ENCODE measurements around the gene TCF23.
"Not testable (repeated sequence)": the region's sequence is repeated elsewhere in the genome, so short reads cannot be mapped to it uniquely, and the experiment has no call there.

TCF23 gene

GRCh38 chr2:27155069-27155520 is 6.3 kb downstream of the TCF23 start:
- DNase-seq: no peak

DNA sequence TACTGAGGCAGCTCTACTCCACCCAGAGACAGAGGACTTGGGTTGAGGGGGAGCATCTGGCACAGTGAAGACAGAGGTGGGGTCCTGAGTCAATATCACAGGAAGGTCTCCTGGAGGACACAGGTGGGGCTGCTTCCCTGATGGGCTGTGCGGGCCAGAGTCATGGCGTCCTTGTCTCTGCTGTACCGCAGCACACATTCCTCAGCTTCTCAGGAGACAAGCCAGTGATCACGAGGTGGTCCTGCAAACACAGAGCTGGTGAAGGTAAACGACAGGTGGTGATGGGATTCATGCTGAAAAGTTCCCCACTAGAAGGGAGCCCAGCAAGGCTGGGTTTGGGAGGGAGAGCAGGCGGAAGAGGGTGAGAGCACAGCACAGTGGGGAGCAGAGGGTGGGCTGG is 9.7 kb downstream of the TCF23 start:
- no peak for DNase-seq

DNA sequence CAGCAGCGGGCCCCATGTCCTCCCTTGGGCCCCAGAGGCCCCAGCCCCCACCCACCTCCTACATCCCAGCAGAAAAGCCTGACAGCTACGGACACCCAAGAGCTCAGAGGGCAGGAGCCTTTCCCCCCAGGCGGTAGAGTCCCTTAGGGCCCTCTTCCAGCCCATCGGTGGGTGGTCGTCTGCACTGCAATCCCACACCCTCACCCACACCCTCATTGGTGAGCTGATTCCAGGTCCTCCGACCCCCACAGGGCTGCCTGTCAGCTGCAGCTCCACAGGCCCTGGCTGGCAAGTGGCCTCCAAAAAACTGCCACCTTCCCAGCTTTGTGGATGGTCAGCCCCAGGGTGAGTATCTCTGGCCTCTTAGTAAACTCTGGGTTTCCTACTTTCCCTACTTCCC is 10.5 kb downstream of the TCF23 start:
- no peak for DNase-seq

GRCh38 chr2:27160191-27160590 is 11.4 kb downstream of the TCF23 start:
- DNase-seq: no peak

DNA sequence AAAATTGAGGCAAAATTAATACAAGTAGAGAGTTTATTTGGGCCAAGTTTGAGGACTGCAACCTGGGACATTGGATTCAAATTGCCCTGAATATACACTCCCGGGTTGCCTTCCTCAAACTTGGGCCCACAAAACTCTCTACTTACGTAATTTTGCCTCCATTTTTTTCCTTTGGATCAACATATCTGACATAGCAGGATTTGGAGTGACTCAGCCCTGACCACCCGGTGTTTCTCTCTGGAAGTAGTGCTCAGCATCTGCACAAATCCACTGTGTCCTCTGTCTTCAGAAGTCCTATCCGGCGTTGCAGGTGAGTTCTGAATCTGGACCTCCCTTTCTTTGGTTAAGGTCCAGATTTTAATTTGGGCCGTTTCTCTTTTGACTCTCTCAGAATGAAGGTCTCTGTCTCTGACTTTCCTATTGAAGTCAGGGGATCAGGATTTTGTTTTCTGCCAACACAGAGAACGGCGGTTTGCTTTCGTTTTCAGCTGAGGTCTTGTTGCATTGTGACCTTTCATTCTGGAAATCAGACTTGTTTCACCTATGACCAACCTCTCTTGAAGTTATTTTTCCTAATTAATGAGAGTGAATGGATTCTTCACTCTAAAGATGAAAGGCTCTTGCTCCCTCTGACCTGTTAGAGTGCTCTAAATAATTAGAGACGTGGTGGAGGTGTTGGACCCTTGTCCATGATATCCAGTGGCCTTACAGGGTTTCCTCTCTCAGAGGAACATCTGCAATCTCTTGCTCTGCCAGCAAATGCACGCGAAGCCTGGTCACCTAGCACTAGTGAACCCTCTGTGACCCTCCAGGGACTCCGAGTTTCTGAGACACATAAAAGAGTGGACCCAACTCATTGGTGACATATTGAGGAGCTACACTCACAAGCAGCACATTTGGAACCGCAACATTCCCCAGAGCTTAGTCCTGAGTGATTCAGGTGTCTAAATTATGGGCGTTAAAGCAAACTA is 13.6 kb downstream of the TCF23 start:
- DNase-seq: no peak

- no peak for DNase-seq
Observed at GRCh38 chr2:27164960-27165763, 16.4 kb downstream of the TCF23 start.

- DNase-seq: no peak
Observed at GRCh38 chr2:27170581-27171337, 22.0 kb downstream of the TCF23 start.

DNA sequence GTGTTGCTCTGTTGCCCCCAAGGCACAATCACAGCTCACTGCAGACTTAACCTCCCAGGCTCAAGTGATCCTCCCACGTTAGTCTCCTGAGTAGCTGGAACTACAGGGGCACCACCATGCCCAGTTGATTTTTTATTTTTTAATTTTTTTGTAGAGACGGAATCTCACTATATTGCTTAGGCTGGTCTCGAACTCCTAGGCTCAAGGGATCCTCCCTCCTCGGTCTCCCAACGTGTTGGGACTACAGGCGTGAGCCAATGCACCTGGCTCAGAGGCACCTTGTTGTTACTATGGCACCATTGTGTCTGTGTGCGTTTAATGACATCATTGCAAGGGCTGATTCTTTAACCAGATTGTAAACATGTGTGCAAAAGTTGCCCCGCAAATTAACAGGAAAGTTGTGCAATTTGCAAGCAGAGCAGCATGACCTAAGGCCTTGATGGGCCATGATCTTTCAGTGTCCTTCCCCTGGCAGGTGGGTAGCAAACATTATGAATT is 22.6 kb downstream of the TCF23 start:
- no peak for DNase-seq

- no peak for DNase-seq
Observed at GRCh38 chr2:27174638-27175037, 25.8 kb downstream of the TCF23 start.

- DNase-seq: no peak
Observed at GRCh38 chr2:27175330-27175729, 26.5 kb downstream of the TCF23 start.

DNA sequence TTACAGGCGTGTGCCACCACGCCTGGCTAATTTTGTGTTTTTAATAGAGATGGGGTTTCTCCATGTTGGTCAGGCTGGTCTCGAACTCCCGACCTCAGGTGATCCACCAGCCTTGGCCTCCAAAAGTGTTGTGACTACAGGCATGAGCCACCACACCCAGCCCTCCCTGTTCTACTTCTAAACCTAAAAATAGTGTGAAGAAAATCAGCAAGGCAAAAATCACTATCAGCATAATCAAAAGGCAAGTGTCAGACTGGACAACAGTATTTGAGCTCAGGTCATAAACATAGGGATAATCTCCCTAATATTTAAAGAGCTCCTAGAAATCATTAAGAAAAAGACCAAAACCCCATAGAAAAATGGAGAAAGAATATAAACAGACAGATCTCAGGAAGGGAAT is 27.0 kb downstream of the TCF23 start:
- DNase-seq: not testable (repeated sequence)

DNA sequence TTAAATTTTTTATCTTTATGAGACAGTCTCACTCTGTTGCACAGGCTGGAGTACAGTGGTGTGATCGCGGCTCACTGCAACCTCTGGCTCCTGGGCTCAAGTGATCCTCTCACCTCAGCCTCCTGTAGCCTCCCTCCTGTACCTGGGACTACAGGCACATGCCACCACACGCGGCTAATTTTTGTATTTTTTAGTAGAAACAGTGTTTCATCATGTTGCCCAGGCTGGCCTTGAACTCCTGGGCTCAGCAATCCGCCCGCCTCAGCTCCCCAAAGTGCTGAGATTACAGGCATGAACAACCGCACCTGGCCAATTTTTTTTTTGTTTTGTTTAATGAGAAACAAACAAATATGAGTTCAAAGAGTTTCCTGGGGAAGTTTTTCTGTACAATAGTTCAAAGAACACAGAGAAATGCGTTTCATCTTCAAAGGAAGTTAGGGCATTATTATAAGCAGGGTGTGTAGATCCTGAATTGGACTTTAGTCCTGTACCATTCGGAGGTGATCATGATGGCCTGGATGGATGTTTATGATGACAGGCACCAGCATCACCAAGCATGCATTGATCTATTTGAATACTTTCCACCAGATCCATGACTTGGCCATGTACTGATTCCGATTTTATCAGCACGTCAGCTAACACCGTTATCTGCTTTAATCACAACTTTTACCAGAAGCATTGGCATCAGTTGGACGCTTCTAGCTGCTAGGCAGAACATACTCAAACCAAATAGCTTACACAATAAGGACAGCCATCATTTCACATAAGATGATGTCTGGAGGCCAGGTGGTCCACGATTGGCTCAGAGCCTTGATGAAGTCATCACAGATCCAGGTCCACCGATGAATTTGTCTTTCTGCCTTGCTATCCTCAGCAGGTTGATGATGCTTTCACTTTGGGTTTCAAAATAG is 28.9 kb downstream of the TCF23 start:
- no peak for DNase-seq

DNA sequence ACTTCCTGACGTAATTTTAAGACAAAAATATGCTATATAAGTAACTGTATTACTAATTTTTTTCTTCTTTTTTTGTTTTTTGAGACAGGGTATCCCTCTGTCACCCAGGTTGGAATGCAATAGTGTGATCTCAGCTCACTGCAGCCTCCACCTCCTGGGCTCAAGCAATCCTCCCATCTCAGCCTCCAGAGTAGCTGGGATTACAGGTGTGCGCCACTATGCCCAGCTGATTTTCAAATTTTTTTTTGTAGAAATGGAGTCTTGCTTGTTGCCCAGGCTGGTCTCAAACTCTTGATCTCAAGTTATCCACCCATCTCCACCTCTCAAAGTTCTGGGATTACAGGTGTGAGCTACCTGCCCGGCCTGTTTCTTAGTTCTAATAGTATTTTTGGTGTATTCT is 29.7 kb downstream of the TCF23 start:
- DNase-seq: no peak

DNA sequence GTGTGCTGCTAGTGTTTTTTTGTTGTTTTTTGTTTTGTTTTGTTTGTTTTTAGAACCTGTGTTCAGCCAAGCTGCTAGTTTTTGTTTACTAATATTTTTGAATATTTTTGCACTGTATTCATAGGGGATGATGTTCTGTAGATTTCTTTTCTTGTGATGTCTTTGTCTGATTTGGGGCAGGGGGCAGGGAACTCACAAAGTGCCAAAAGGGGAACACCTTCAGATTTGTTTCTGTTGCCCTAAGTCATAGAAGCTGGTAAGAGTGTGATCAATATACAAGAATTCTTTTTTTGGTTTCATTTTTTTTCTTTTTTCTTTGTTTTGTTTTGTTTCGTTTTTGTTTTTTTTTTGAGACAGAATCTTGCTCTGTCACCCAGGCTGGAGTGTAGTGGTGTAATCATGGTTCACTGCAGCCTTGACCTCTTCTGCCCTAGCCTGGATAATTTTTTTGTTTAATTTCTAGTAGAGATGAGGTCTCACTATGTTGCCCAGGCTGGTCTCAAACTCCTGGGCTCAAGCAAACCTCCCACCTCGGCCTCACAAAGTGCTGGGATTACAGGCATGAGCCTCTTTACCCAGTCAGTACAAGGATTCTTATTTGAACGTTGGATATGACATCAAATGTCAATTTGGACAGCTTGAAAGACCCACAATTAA is 30.7 kb downstream of the TCF23 start:
- DNase-seq: no peak

- DNase-seq: no peak
Observed at GRCh38 chr2:27182346-27182745, 33.5 kb downstream of the TCF23 start.

GRCh38 chr2:27184115-27184514 is 35.3 kb downstream of the TCF23 start:
- DNase-seq: no peak

DNA sequence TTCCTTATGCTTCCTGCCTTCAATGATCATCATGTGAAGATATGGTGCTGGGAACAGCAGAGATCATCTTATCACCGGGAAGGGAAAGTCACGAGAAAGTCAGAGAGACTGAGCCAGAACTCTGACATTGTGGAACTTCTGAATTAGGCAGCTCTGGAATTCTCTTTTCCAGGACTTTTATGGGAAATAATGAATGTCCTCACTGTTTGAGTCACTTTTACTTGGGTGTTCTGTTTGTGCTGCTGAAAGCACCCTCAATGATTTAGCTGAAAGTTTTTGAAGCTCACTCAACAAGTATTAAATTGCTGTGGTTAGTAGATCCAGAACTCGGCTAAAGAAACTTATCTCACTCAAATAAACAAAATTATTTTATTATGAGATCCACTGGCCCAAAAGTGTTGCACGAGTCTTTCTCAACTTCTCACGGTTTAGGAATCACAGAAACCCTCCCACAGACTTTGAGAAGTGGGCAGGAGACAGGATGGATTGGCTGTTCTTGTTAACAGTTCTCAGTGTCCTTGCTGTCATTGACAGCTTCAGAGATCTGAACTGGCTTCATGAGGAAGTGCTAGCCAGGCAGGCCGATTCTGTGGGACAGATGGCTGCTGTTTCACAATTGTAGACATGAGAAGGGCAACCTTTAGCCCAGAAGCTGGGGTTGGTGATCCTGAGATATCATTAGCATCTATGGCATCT is 36.7 kb downstream of the TCF23 start:
- no peak for DNase-seq

DNA sequence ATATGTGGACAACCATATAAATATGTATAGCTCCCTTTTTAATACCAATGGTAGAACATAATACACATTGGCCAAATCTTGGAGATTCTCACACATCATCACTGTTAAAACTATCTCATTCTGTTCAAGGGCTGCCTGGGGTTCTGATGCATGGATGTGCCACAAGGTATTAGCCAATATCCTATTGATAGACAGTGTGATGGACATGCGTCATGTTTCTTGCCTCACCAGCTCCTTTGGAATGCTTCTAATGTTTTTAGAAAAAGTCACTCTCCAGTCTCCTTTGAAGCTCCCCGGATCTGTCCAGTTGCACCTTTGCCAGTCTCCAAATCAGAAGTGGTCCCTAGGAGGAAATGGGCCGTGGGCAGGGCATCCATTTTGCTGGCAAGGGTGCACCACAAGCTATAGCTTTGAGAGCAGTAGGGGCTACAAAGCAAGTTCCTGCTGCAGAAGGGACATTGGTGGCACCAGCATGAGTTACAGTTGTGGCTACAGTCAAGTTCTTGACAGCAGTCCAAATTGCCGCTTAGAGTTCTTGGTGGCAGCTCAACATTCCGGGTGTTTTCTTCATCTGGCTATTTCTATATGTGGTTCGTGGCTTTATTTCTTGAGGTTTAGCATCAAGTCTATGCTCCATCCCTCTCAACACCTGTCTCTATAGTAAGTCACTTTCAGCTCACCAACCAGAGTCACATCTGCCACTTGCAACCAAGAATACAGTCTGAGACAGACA is 38.0 kb downstream of the TCF23 start:
- no peak for DNase-seq

DNA sequence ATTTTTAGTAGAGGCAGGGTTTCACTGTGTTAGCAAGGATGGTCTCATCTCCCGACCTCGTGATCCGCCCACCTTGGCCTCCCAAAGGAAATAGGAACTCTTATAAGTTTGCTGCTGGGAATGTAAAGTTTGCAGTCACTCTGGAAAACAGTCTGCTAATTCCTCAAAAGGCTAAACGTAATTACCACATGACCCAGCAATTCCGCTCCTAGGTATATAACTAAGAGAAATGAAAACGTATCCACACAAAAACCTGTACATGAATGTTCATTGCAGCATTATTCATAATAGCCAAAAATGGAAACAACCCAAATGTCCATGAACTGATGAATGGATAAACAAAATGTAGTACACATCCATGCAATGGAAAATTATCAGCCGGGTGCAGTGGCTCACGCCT is 41.2 kb downstream of the TCF23 start:
- no peak for DNase-seq
